Activated B cell treated with CpG ODN at 0.5 μM for 24 hours (primary cell): Measurements from ENCODE around the gene UBXN4. TPM values are rescaled to one million over a fixed set of nuclear protein-coding genes. Genes with fewer than 3 reads are reported as not detected.

Source experiments
- ATAC-seq: fragments of 200-7000 bp; cut with Tn5 transposase; one replicate; pipeline ENCODE4 v1.10.0; 2021; ENCODE audit warnings: low read depth, mild to moderate bottlenecking, moderate library complexity
- CTCF ChIA-PET: fragments of 350-600 bp; sonication (Branson Sonifier 250); formaldehyde crosslinking; loops from one replicate; lab custom pipeline; 2021; ENCODE audit warnings: antibody characterized with exemption; lab: Charles Lee
- POLR2A ChIA-PET: fragments of 350-600 bp; sonication (Branson Sonifier 250); formaldehyde crosslinking; loops from one replicate; lab custom pipeline; 2021; ENCODE audit warnings: antibody characterized with exemption; lab: Charles Lee
- DNase-seq: peaks from one replicate; pipeline ENCODE4 v3.0.0; 2022
- H3K27ac Mint-ChIP-seq: one replicate; pipeline ENCODE4 v1.8.0; 2020; ENCODE audit warnings: mixed read lengths
- H3K27me3 Mint-ChIP-seq: one replicate; pipeline ENCODE4 v1.8.0; 2021; ENCODE audit warnings: mixed read lengths
- H3K36me3 Mint-ChIP-seq: one replicate; pipeline ENCODE4 v1.8.0; 2021; ENCODE audit warnings: low read depth, mixed read lengths
- H3K4me1 Mint-ChIP-seq: one replicate; pipeline ENCODE4 v1.8.0; 2021; ENCODE audit warnings: mixed read lengths
- H3K4me3 Mint-ChIP-seq: one replicate; pipeline ENCODE4 v1.8.0; 2020; ENCODE audit warnings: mild to moderate bottlenecking, mixed read lengths
- H3K9me3 Mint-ChIP-seq: one replicate; pipeline ENCODE4 v1.8.0; 2020; ENCODE audit warnings: mixed read lengths
- intact Hi-C: fragments of 100-400 bp; cut with micrococcal nuclease; formaldehyde crosslinking; loops from one replicate; pipeline ENCODE4 v1.15.1; 2024
- total RNA-seq: library from RNA; stranded (reverse); gene quantifications from 2 replicates; pipeline ENCODE4 v1.2.3, GENCODE V29; 2022
- TF ChIP-seq, protein P1 (sequence below): fragments of 200-600 bp; IDR thresholded peaks from one replicate; pipeline ENCODE4 v1.8.0; 2022; ENCODE audit warnings: antibody characterized with exemption, mild to moderate bottlenecking

Gene UBXN4
- total RNA-seq, 1 donor from 2014 or later = 107 TPM

DNA sequence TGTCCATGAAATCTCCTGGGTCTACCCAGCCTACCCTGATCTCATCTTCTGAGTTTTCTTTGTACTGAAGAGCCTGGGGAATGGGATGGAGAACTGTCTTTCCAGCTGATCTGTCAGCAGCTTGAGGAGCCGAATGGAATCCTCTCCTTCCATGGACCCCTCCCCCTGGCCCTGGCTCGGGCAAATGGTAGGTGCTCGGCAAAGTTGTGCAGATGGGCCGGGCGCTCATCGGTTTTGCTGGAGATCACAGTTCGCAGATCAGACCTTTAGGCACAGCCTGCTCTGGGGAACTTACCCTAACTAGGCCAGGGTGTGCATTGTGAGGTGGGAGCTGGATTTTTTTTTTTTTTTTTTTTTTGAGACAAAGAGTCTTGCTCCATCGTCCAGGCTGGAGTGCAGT is 55.0 kb downstream of the UBXN4 start:
- H3K36me3 Mint-ChIP-seq = no peaks in the 10 kb centered on the region
- peaks cover 20% of the 10 kb centered on the region for H3K4me1 Mint-ChIP-seq
- no peak overlapping the region for H3K27ac Mint-ChIP-seq
- CTCF ChIA-PET = interaction anchor here (0.9 to 3.8 kb wide), 8 partner anchors 11 to 808 kb away, joined by 3 to 20 read pairs (median 6); no protein-coding TSS in a partner anchor
- POLR2A ChIA-PET = no interaction called here
- no peak for DNase-seq
- H3K9me3 Mint-ChIP-seq = peaks cover 10% of the 10 kb centered on the region
- no peaks in the 10 kb centered on the region for H3K27me3 Mint-ChIP-seq
- TF ChIP-seq, protein P1, sequence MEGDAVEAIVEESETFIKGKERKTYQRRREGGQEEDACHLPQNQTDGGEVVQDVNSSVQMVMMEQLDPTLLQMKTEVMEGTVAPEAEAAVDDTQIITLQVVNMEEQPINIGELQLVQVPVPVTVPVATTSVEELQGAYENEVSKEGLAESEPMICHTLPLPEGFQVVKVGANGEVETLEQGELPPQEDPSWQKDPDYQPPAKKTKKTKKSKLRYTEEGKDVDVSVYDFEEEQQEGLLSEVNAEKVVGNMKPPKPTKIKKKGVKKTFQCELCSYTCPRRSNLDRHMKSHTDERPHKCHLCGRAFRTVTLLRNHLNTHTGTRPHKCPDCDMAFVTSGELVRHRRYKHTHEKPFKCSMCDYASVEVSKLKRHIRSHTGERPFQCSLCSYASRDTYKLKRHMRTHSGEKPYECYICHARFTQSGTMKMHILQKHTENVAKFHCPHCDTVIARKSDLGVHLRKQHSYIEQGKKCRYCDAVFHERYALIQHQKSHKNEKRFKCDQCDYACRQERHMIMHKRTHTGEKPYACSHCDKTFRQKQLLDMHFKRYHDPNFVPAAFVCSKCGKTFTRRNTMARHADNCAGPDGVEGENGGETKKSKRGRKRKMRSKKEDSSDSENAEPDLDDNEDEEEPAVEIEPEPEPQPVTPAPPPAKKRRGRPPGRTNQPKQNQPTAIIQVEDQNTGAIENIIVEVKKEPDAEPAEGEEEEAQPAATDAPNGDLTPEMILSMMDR = no peak
- no peak for ATAC-seq
- intact Hi-C loops = loop anchor here (1.0 kb wide), 2 partner anchors 792 to 807 kb away; no protein-coding TSS in a partner anchor
- no peak overlapping the region for H3K4me3 Mint-ChIP-seq

DNA sequence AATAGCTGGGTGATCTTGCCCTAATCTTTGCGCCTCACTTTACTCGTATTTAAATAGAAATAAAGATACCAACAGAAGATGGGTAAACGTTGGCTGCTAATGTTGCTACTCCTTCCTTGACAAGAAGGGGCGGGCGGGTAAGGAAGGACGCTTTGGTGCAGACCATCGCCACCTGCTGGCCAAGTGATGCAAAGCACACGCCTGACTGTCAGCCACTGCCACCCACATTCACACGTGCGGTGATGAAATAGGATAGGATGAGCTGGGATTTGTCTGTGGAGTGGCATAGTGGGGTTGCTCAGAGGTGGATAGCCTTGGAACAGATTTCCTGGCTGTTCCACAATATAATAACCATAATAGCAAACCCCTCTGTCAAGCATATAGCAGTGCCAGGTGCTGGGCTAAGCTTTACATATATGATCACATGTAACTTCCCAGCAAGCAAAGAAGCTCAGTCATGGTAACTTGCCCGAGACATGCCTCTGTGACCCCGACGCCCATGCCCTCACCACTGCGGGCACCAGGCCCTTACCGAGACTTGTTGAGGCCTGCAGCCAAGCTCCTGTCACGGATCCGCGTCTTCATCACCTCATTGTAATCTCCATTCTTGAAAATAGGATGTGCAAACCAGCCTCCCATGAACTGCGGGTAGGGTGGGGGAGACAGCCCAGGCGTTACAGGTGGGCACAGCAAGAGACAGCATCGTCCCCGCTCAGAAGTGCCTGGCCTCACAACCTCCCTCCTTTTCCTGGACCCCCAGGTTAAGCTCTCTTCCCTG is 56.0 kb downstream of the UBXN4 start:
- ATAC-seq (peak; percentile 81), DNase-seq (peak; percentile 59)
- TF ChIP-seq, protein P1 = peak; percentile 62
- Mint-ChIP-seq H3K4me1 (peaks cover 15% of the 10 kb centered on the region), H3K27ac (no peak overlapping the region), H3K9me3 (peaks cover 12% of the 10 kb centered on the region), H3K36me3 (no peaks in the 10 kb centered on the region), H3K27me3 (no peaks in the 10 kb centered on the region), H3K4me3 (no peak overlapping the region)
- ChIA-PET CTCF (interaction anchor here (0.9 to 3.8 kb wide), 12 partner anchors 10 to 809 kb away, joined by 3 to 20 read pairs (median 5); no protein-coding TSS in a partner anchor), POLR2A (no interaction called here)
- intact Hi-C loops = loop anchor here (1.0 kb wide), 2 partner anchors 793 to 808 kb away; no protein-coding TSS in a partner anchor

DNA sequence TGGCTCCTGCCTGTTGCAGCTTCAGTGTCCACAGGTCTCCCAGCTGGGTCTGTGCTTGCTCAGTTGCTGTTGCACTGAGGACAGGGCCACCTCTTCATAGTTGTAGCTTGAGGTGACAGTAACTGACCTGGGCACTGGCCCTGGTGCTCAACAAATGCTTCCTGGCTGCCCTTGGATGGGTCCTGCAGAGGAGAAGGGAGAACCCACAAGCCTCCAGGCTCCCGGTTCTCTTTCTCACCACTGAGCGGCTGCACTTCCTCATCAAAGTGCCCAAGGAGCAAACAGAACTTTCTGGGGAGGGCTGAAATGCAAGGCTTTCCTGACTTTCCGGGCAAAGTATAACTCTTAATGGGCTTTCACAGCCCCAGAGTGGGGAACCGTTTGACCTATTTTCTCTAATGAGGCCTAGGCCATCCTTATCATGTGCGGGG is 56.6 kb downstream of the UBXN4 start:
- Mint-ChIP-seq H3K27ac (no peak overlapping the region), H3K36me3 (no peaks in the 10 kb centered on the region), H3K9me3 (peaks cover 12% of the 10 kb centered on the region), H3K27me3 (no peaks in the 10 kb centered on the region), H3K4me1 (peaks cover 12% of the 10 kb centered on the region), H3K4me3 (no peak overlapping the region)
- CTCF ChIA-PET = interaction anchor here (0.9 to 3.8 kb wide), 7 partner anchors 11 to 809 kb away, joined by 3 to 20 read pairs (median 7); no protein-coding TSS in a partner anchor
- DNase-seq (no peak), ATAC-seq (no peak)
- intact Hi-C loops = no loop called here
- POLR2A ChIA-PET = no interaction called here
- TF ChIP-seq, protein P1 = no peak

DNA sequence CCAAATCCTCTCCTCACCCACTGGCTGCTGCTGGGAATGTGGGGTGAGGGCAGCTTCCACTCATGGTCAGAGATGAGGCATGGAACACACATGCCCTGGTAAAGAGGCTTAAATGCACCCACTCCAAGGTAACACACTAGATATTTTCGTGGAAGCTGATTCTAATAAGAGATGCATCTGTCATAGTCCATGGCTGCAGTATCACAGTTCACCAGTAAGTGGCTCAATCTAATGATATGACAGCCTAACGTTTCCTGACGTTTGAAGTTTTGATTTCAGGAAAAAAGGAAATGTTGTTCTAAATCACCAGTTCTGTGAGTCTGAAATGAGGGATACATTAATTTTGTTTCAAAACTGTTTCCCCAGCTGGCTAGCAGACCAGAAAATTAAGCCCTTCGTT is 57.1 kb downstream of the UBXN4 start:
- no peak for DNase-seq
- Mint-ChIP-seq H3K36me3 (no peaks in the 10 kb centered on the region), H3K4me1 (peaks cover 12% of the 10 kb centered on the region), H3K27me3 (no peaks in the 10 kb centered on the region), H3K27ac (no peak overlapping the region), H3K4me3 (no peak overlapping the region), H3K9me3 (peaks cover 12% of the 10 kb centered on the region)
- intact Hi-C loops = no loop called here
- ChIA-PET CTCF (interaction anchor here (0.7 to 3.8 kb wide), 5 partner anchors 586 to 810 kb away, joined by 3 to 20 read pairs (median 10); no protein-coding TSS in a partner anchor), POLR2A (no interaction called here)
- TF ChIP-seq, protein P1 = no peak
- no peak for ATAC-seq

DNA sequence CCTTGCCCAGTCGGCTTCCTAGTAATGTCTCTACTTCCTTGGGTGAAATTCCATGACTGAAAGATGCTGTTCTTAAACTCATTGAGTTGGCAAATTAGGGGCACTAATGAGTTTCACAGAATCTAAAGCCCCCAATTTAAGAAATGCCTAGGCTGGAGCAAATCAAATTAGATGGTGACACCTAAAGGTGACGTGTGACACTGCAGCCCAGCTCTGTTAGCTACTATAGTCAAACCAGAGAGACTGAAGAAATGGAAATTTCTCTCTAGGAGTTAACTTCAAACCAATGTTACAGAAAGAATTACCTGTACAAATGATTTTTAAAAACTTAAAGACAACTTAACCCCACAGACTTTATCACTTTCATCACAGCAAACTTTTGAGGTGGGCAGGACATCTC is 58.1 kb downstream of the UBXN4 start:
- CTCF ChIA-PET = interaction anchor here (0.7 to 3.8 kb wide), 3 partner anchors 747 to 811 kb away, joined by 3 to 20 read pairs (median 3); no protein-coding TSS in a partner anchor
- intact Hi-C loops = no loop called here
- DNase-seq (no peak), ATAC-seq (no peak)
- Mint-ChIP-seq H3K36me3 (no peaks in the 10 kb centered on the region), H3K4me3 (no peak overlapping the region), H3K4me1 (peaks cover 8% of the 10 kb centered on the region), H3K27ac (no peak overlapping the region), H3K27me3 (no peaks in the 10 kb centered on the region), H3K9me3 (peaks cover 12% of the 10 kb centered on the region)
- POLR2A ChIA-PET = no interaction called here
- TF ChIP-seq, protein P1 = no peak
